Measurements from ENCODE around the gene TNKS1BP1.

- TF ChIP-seq CTCF (IDR thresholded peaks at IDR 0.05): no peak
- no peak for TF ChIP-seq EHMT2 (IDR thresholded peaks at IDR 0.05; ENCODE audit: low read depth)
These were observed 14.1 kb downstream of the TNKS1BP1 start for GRCh38 chr11:57310630-57311086.

All from A549 (cell line).